ENCODE data around the gene SEPTIN3.

SEPTIN3 gene

DNA sequence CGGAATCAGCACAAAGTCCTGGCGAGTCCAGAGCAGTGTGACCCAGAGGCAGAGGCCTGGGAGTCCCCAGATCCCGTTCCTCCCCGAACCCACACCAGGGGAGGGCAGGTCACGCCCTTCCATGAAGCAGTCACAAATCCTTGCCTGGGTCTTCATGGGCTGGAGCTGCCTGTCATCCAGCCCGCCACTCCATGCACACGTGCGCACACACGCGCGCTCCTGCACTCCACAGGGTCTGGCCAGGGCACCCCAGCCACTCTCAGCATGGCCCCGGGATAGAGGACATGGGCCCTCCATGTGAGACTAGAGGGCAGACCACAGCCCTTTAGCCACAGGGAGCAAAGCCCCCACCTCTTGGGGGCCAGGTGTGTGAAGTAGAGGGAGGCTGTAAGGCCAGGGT is 36.9 kb upstream of the SEPTIN3 start:
- TF ChIP-seq, protein P1, sequence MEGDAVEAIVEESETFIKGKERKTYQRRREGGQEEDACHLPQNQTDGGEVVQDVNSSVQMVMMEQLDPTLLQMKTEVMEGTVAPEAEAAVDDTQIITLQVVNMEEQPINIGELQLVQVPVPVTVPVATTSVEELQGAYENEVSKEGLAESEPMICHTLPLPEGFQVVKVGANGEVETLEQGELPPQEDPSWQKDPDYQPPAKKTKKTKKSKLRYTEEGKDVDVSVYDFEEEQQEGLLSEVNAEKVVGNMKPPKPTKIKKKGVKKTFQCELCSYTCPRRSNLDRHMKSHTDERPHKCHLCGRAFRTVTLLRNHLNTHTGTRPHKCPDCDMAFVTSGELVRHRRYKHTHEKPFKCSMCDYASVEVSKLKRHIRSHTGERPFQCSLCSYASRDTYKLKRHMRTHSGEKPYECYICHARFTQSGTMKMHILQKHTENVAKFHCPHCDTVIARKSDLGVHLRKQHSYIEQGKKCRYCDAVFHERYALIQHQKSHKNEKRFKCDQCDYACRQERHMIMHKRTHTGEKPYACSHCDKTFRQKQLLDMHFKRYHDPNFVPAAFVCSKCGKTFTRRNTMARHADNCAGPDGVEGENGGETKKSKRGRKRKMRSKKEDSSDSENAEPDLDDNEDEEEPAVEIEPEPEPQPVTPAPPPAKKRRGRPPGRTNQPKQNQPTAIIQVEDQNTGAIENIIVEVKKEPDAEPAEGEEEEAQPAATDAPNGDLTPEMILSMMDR (IDR thresholded peaks at IDR 0.05; ENCODE audit: control extremely low read depth, extremely low read depth, low read depth, missing control alignments), result no peak
- POLR2A ChIA-PET, result no interaction called here
- DNase-seq (ENCODE audit: extremely low spot score), result no peak
- CTCF ChIA-PET, result interaction anchor here (0.6 kb wide), 1 partner anchor 8 kb away, joined by 4 read pairs; no protein-coding TSS in a partner anchor

DNA sequence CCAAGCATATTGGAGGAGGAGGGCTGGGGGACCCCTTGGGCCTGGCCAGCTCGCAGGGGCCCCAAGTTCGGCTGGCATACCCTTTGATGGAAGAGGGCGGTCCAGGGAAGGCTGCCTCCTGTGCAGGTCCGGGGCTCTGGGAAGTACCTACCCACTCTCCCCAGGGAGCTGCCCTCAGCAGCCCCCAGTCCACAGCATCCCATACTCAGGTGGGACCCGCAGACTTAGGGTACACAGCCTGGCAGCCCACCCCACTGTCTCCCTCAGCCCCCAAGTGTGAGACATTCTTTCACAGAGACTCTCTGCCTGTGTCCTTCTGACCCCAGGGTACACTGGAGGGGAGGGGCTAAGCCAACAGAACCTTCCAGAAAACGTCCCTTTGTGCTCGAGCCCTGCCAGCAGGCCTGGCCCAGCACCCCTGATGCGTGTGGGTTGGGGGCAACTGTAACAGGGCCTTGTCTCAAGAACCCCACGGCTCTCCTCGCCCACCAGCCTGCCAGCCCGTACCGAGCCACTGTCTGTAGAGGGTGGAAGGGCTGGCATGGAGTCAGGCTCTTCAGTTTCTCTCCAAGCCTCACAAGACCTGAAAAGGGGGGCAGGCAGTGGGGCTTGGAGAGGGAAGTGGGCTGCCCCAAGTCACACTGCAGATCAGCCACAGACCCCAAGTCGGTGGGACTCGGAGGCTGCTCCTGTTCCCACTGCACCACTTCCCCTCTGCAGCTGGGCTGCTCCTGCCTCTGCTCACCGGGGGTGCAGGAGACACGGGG is 35.6 kb upstream of the SEPTIN3 start:
- POLR2A ChIA-PET, result no interaction called here
- TF ChIP-seq, protein P1 (IDR thresholded peaks at IDR 0.05; ENCODE audit: control extremely low read depth, extremely low read depth, low read depth, missing control alignments), result no peak
- no peak for DNase-seq (ENCODE audit: extremely low spot score)
- CTCF ChIA-PET, result interaction anchor here (8.8 kb wide), 1 partner anchor 9 kb away, joined by 229 read pairs; the partner anchor contains the start of gene TNFRSF13C

DNA sequence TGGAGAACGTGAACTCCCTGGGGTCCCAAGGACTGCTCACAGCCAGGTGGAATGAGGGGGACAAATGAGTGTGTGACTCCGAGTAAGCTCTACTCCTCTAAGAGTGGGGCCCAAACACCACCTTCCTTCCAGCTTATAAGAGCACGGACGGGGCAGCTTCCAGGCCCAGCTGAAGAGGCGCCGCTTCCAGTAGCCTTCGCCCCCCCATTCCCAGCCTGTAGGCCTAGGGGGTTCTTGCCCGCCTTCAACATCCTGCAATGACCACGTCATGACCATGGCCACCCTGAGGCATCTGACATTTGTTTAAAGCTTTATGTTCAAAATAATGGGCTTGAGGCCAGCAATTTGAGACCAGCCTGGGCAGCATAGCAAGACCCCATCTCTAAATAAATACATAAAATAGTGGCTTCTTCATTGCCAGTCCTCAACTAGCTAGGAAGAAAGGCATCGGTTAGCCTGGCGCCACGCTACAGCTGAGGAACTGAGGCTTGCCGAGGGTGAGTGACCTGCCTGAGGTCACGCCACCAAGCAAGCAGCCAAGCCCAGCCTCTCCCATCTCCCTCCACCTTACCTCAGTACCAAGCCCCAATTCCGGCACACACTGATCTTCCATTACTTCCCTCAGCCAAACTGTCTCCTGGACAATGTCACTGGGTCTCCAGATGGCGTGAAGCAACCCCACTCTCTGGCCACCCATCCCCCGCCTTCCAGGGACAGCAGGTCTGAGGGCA is 34.8 kb upstream of the SEPTIN3 start:
- TF ChIP-seq, protein P1 (IDR thresholded peaks at IDR 0.05; ENCODE audit: control extremely low read depth, extremely low read depth, low read depth, missing control alignments), result no peak
- ChIA-PET CTCF (interaction anchor here (8.8 kb wide), 1 partner anchor 10 kb away, joined by 229 read pairs; the partner anchor contains the start of gene TNFRSF13C), POLR2A (interaction anchor here (7.6 kb wide), 1 partner anchor 9 kb away, joined by 118 read pairs; the partner anchor contains the start of gene TNFRSF13C)
- no peak for DNase-seq (ENCODE audit: extremely low spot score)

DNA sequence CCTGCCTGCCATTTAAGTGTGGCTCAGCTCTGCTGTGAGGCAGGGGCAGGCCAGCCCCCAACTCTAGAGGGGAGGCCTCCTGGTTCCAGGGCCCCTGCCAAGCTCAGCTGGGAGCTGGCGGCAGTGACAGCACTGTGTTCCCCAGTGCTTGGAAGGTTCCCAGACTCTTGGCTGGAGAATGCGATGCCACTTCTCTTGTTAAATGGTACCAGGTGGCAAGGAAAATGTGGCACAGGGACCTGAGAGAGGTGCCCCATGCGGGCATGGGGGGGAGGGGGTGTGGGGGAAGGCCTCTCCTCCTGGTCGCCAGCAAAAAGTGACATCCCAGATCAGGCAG is 34.3 kb upstream of the SEPTIN3 start:
- TF ChIP-seq, protein P1 (IDR thresholded peaks at IDR 0.05; ENCODE audit: control extremely low read depth, extremely low read depth, low read depth, missing control alignments), result no peak
- no peak for DNase-seq (ENCODE audit: extremely low spot score)
- ChIA-PET CTCF (interaction anchor here (8.8 kb wide), 1 partner anchor 11 kb away, joined by 229 read pairs; the partner anchor contains the start of gene TNFRSF13C), POLR2A (interaction anchor here (0.5 to 7.6 kb wide), 2 partner anchors 9 to 22 kb away, joined by 4 to 118 read pairs; partner anchors contain the start of gene TNFRSF13C)

DNA sequence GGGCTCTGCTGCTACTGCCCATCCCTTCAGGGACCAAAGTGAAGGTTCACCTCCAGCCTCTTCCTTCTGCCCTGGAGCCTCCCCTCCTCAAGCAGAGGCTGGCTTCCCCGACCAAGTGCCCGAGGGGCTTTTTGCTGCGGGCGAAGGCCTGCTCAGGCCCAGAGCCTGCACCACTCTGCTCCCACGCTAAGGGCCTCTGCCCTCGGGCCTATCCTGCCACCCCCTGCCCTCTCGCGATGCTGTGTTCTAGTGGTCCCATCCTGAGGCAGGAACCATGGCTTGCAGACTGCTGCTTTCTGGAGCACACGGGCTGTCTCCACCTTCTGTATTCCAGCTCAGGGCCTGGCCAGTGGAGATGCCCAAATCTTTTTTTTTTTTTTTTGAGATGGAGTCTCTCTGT is 33.7 kb upstream of the SEPTIN3 start:
- ChIA-PET POLR2A (interaction anchor here (0.5 to 7.6 kb wide), 6 partner anchors 10 to 135 kb away, joined by 3 to 118 read pairs (median 6); partner anchors contain the start of genes CCDC134, CENPM and TNFRSF13C), CTCF (interaction anchor here (1.1 to 8.8 kb wide), 5 partner anchors 11 to 508 kb away, joined by 3 to 229 read pairs (median 4); partner anchors contain the start of genes CCDC134 and TNFRSF13C)
- TF ChIP-seq, protein P1 (IDR thresholded peaks at IDR 0.05; ENCODE audit: control extremely low read depth, extremely low read depth, low read depth, missing control alignments), result no peak
- no peak for DNase-seq (ENCODE audit: extremely low spot score)

DNA sequence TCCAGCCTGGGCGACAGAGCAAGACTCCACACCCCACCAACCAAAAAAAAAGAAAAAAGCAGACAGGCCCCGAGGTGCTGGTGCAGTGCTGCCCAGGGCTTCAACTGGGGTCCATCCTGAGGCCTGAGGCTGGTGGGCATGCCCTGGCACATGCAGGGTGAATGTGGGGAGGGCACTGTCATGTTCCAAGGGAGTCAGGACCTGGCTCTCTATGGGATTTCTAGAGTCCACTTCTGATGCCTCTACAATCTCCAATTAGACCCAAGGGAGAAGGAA is 32.4 kb upstream of the SEPTIN3 start:
- ChIA-PET POLR2A (interaction anchor here (1.1 to 7.6 kb wide), 4 partner anchors 10 to 24 kb away, joined by 3 to 118 read pairs (median 10); partner anchors contain the start of genes CENPM and TNFRSF13C), CTCF (interaction anchor here (1.1 to 8.8 kb wide), 5 partner anchors 13 to 271 kb away, joined by 3 to 229 read pairs (median 4); partner anchors contain the start of gene TNFRSF13C)
- TF ChIP-seq, protein P1 (IDR thresholded peaks at IDR 0.05; ENCODE audit: control extremely low read depth, extremely low read depth, low read depth, missing control alignments), result no peak
- DNase-seq (ENCODE audit: extremely low spot score), result no peak
